Measurements from ENCODE around the gene CAPN8.

Gene CAPN8

DNA sequence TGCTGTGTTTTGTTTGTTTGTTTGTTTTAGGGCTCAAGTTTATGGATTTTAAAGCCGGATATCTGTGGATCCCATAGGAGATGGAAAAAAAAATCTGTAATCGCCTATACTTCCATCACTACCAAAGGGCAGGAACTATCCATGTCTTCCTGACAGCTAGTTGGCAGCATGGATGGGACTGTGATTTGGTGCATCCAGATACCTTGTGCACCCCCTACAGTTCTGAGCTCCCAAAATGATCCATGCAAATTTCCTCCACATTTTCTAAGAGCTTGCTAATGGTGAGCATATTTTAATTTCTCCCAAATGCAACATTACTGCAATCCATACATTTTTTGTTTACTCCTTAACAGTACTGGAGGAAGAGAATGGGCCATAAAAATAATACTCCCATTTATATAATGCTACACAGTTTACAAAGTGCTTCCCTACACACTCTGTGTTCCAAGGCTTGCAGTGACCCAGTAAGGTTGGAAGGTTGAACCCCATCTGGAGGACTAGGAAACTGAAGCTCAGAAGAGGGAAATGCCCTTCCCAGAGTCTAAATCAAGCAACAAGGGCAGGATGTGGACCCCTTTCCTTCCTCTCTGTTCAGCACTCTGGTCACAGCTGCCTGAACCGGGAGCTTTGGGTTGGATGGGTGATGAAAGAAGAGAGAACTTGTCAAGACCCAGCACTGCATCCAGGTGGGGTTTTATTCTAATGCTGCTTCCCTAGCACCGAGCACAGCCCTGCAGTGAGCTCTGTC is 48.0 kb downstream of the CAPN8 start:
- no peak for DNase-seq (ENCODE audit: low spot score)

DNA sequence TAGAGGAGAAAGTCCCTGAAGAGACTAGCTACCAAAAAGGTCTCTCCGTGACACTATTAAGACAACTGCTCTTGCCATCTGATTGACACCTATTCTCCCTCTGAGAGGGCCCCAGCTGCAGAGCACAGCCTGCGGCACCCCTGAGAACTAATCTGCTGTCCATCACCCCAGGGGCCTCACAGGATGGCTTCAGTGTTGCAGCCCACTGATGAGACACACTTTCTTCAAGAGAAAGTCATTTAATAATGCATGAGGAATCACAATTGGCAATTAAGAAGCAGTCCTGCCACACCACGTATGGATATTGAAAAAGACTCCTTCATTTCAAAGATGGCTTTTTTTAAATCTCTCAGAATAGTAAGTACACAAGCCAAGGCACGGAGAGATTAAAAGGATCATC is 48.9 kb downstream of the CAPN8 start:
- no peak for DNase-seq (ENCODE audit: low spot score)

GRCh38 chr1:223611936-223612335 is 53.6 kb downstream of the CAPN8 start:
- no peak for DNase-seq (ENCODE audit: low spot score)

GRCh38 chr1:223609977-223610376 is 55.5 kb downstream of the CAPN8 start:
- DNase-seq (ENCODE audit: low spot score): no peak

DNA sequence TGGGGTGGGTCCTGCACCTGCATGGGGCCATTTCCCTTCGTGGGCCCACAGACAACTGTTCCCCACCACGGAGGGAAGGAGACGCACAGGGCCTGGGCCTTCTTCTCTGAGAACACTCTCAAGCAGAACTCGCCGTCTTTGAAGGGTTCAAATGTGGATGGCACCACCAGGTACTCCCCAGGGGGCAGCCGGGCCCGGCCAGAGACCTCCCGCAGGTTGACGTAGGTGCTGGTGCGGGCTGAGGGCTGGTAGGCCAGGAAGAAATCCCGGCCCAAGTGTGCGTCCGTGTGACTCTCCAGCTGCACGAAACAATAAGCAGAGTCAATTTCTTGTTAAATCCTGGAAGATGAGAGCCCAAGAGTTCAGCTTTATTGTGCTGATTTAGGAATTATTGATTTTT is 56.4 kb downstream of the CAPN8 start:
- DNase-seq (ENCODE audit: low spot score): no peak

- DNase-seq (ENCODE audit: low spot score): no peak
These were observed 107.0 kb downstream of the CAPN8 start for GRCh38 chr1:223558512-223558911.

- DNase-seq (ENCODE audit: low spot score): no peak
These were observed 108.4 kb downstream of the CAPN8 start for GRCh38 chr1:223557130-223557475.

DNA sequence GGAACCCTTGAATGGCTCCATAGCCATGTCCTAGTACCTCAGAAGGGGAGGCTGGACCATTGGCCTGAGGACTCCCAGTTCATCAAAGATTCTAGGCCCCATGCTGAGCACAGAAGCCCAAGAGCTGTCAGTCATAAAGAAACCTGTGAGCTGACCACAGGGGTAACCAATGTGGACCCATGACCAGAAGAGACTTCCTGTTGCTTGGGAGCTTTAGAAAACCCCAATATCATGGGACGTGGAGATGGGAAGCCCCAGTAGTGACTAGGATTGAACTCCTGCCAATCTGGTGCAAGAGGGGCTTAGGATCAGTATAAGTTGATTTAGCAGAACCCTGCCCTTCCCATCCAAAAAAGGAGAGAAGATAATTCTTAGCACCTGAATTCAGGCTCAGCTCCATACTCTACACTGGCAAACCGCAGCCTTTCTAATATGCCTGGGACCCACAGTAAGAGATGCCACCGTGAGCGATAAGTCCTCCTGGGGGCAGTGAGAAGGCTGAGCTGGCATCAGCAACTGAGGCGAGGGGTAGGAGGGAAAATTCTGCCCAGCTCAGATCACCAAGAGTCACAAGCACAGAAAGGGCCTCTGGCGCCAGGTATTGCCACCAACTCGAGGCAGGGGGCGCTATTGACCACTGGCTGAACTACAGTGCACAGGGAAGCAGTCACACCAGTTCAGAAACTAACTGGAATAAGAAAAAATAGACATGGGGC is 108.9 kb downstream of the CAPN8 start:
- DNase-seq (ENCODE audit: low spot score): no peak

- DNase-seq (ENCODE audit: low spot score): no peak
These were observed 111.5 kb downstream of the CAPN8 start for GRCh38 chr1:223553957-223554356.

DNA sequence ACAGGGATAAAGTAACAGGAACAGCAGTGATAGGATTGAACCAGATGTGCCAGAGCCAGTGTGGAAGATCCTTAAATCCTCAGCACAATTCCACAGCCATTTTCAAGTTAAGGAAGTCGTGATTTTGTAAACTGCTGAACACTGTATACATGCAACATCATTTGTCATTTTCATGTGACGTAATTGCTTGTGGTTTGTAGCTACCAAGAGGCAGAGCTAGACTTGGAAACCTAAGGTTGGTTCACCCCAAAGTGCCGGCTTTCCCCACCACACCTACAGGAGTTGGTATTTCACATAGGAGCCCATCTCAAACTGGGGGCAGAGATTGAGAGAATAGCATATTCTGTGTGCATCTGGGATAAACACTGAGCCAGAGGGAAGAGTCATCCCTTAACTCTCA is 113.9 kb downstream of the CAPN8 start:
- no peak for DNase-seq (ENCODE audit: low spot score)

- DNase-seq (ENCODE audit: low spot score): no peak
These were observed 115.8 kb downstream of the CAPN8 start for GRCh38 chr1:223549740-223550139.

- DNase-seq (ENCODE audit: low spot score): no peak
These were observed 118.0 kb downstream of the CAPN8 start for GRCh38 chr1:223547316-223548114.

DNA sequence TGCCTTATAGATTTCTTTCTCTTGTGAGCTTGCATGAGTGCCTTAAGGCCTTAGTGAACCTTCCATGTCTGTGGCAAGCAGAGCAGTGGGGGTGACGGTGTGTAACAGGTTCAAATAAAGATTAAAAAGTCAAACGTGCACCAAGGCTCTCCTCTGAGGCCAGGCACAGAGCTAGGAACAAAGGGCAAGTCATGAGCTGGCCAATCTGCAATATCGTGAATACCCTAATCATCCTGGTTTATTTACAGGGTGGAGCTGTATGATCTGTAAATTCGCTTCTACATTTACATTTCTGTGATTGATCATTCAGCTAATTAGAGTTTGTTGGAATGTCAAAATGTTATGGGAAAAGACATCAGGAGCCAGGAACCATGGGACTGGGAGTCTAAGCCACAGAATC is 120.2 kb downstream of the CAPN8 start:
- DNase-seq (ENCODE audit: low spot score): no peak

GRCh38 chr1:223543560-223543959 is 121.9 kb downstream of the CAPN8 start:
- DNase-seq (ENCODE audit: low spot score): no peak

- no peak for DNase-seq (ENCODE audit: low spot score)
These were observed 122.7 kb downstream of the CAPN8 start for GRCh38 chr1:223542831-223543230.

DNA sequence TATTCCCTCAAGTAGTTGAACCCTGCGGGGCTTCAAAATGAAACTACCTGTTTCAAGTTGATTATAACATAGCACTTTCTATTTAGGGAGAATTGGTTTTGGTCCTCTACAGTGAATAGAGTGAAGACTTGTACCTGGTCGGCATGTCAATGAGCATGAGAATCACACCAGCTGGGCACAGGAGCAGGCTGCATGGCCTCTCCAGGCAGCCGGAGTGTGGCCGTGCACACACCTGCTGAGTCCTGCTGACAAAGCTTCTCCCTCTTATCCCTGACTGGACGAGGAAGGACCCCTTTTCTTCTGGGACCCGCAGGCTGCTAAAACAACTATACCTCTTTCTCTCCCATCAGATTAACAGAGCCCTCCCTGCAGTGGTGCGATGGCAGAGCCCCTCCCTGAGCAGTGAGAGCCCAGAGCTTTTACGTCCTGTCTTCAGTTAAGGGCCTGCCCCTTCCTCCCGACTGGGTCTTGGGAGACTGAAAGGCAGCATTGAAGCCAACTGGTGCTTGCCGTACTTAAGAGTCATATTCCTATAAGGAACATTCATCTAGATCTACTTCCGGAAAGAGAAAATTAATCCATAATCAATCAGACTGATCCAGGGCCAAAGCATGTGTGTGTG is 124.9 kb downstream of the CAPN8 start:
- DNase-seq (ENCODE audit: low spot score): no peak

DNA sequence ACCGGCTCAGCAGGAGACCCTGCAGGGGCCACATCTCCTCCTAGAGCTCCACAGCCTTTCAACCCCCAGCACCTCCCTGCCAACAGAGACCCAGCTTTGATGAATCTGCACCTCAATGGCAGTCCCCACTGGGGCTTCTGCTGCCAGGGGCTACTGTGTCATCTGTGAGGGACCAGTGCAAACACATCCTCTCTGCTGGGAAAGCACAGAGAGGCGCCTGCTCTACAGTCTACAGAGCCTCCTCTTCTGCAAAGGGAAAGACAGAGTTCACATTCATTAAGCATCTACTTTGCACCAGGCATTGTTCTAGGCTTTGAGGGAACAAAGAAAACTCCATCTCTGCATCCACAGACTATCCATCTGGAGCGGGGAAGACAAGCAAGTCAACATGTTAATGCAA is 125.8 kb downstream of the CAPN8 start:
- no peak for DNase-seq (ENCODE audit: low spot score)

- no peak for DNase-seq (ENCODE audit: low spot score)
These were observed 126.5 kb downstream of the CAPN8 start for GRCh38 chr1:223538981-223539380.

- DNase-seq (ENCODE audit: low spot score): no peak
These were observed 130.2 kb downstream of the CAPN8 start for GRCh38 chr1:223535319-223535718.

DNA sequence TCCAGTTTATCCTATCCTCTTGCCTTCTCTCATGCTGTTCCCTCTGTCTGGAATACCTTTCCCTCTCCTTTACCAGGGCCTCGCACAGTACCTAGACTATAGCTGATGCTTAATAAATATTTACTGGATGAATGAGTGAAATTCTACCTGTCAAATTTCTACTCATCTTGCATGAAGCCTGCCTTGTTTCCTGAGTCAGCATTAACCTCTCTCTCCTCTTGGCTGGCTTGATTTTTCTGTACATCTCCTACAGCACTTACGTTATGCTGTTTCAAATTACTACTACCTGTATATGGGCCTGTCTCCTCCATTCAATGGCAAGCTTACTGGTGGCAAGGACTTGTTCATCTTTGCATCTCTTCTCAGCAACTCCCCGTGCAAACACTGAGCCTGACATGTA is 130.8 kb downstream of the CAPN8 start:
- no peak for DNase-seq (ENCODE audit: low spot score)

GRCh38 chr1:223533708-223534107 is 131.8 kb downstream of the CAPN8 start:
- no peak for DNase-seq (ENCODE audit: low spot score)

GRCh38 chr1:223531742-223532341 is 133.7 kb downstream of the CAPN8 start:
- DNase-seq (ENCODE audit: low spot score): peak; percentile 36

Data from CD4-positive, alpha-beta T cell treated with Interleukin-6 at 100 ng/mL for 8 hours (primary cell).